Measurements from ENCODE around the gene TENM4.

- no peak for TF ChIP-seq TEAD4 (IDR thresholded peaks at IDR 0.05)
- no peak for TF ChIP-seq EGR1 (IDR thresholded peaks at IDR 0.05)
- TF ChIP-seq TAF1 (IDR thresholded peaks at IDR 0.05; ENCODE audit: low read depth): no peak
- no peak for TF ChIP-seq EP300 (IDR thresholded peaks at IDR 0.05; ENCODE audit: borderline replicate concordance)
- TF ChIP-seq FOXM1 (IDR thresholded peaks at IDR 0.05; ENCODE audit: borderline replicate concordance, low read depth): no peak
Measured at GRCh38 chr11:78922859-78923625, 517.8 kb downstream of the TENM4 start.

Data from Ishikawa (cell line).